Gastroesophageal sphincter (tissue), 3 donors: ENCODE data around the gene RALGPS1.

Experiments used
- CTCF ChIP-seq, 4 experiments: fragments of 200-600 bp in 2 of 4; fragments of 450-650 bp in 2 of 4; sonication (generic) in 1 of 4; IDR thresholded peaks; one replicate each; pipeline ENCODE4 v1.5.1; 2017 to 2019; ENCODE audit warnings: antibody characterized with exemption in 4 of 4, mild to moderate bottlenecking in 2 of 4, moderate library complexity in 2 of 4
- EP300 ChIP-seq: sonication (generic); formaldehyde crosslinking; IDR thresholded peaks from one replicate; pipeline ENCODE4 v1.6.1; 2017; ENCODE audit warnings: antibody characterized with exemption, mild to moderate bottlenecking

GRCh38 chr9:127197861-127198430 is 283.4 kb downstream of the RALGPS1 start:
- no peak for TF ChIP-seq CTCF (IDR thresholded peaks at IDR 0.05)
- TF ChIP-seq EP300: no peak
